Dermis microvascular lymphatic vessel endothelial cell (primary cell): ENCODE measurements around the gene KIAA0586. TPM values are rescaled to one million over a fixed set of nuclear protein-coding genes. Genes with fewer than 3 reads are reported as not detected.

ENCODE experiments used
- DNase-seq, 2 donors: peaks; one replicate each; pipeline versions ENCODE4 v3.0.0 to v3.0.0-alpha.2; 2010; ENCODE audit warnings: low read depth in 2 of 2
- total RNA-seq: library from RNA; depleted of rRNA; stranded (reverse); fragments of >200 nt; gene quantifications from 2 replicates; pipeline ENCODE4 v1.2.1, GENCODE V29; 2014

KIAA0586 gene
- total RNA-seq, 1 donor from 2014 or later, result 17.1 TPM

DNA sequence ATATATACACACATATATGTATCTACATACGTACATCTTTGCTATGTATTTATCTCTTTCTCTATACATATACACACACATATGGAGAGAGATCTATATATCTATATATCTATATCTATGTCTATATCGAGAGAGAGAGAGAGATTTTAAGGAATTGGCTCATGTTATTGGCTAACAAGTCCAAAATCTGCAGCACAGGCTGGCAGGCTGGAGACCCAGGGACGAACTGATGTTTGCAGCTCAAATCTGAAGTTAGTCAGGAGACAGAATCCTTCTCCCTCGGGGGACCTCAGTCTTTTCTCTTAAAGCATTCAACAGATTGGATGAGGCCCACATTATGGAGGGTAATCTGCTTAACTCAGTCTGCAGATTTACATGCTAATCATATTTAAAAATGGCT is 169.5 kb downstream of the KIAA0586 start:
- no peak for DNase-seq

DNA sequence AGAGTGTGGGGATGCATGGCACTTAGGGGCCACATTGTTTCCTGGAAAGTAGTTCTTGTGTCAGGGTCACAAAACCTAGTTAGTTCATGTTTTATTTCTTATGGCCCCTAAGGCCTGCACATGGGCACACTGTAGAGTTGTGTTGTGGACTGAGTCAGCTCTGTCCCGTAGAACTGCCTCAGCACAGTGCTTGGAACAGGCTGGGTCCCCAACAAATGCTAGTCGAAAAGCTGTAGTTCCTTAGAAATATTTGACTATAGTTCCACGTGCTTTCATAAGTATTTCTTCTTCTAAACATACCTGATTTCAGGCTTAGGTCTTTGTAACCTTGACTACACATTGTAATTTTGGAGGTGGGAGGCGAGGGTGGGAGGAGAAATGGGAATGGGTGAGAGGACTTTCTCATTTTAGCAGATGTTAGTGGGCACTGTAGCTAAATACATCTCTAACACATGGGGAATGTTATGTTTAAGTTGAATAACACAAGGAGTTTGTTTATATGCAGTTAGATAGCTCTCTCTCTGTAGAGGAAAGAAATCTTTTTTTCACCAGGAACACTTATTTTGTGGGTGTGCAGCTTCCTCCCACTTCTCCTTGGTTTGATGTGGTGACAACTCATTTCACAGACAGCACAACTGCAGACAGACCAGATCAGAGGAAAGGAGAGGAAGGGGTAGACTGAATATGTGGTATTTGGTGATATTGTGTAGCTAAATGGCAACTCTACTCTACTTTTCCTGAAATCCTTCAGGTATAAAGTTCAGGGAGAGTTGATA is 170.7 kb downstream of the KIAA0586 start:
- no peak for DNase-seq

DNA sequence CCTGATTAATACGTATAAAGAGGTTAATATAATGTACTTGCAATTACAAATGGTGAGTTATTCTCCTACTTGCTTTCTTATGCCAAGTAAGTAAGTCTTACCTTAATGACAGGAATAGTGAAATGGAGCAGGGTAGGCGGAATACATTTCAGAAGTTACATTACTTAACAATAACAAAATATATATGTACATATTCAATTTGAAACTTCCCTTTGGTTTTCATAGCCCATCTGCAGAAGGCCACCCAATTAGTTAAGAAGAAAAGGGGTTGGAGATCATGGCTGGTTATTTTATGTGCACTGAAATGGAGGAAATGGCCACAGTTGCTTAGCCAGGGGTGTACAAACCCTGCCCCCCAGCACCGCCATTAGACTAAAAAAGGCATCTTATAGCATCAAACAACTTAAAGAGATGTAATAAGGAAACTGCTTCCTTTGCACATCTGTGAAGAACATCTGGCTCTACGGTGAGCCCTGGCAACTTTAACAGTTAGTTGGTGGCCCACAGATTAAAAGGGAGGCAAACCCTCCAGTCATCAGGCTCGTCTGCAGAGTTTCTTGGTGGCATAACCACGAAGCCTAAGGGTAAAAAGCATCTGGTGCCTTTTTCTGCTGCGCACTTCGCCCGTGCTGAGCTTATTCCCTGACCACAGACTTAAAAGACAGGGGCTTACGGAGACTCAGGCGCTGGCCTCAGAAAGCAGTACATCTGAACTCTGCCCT is 171.4 kb downstream of the KIAA0586 start:
- DNase-seq, result no peak

DNA sequence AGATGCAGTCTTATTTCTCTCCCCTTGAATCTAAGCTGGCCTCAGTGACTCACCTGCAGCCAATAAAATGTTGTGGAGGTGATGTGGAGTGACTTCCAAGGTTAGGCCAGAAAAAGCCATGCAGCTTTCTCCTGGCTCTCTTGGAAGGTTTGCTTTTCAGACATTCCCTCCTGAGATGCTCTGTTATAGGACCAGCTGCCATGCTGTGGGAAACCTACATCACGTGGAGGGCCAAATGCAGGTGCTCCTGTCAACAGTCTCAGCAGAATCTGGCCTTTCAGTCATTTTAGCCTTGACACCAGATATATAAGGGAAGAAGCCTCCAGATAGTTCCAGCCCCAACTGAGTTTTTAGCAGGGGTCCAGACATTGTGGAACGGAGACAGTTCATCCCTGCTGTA is 172.2 kb downstream of the KIAA0586 start:
- DNase-seq, result no peak

Other genes with a start within 250 kb of the KIAA0586 start
- 24.9 and 27.7 TPM in 2 replicates for gene ACTR10, start 227.6 kb upstream of the KIAA0586 start, total RNA-seq
- 106 and 120 TPM in 2 replicates for gene PSMA3, start 182.9 kb upstream of the KIAA0586 start, total RNA-seq
- gene ARID4A, start 129.2 kb upstream of the KIAA0586 start, total RNA-seq, result 8.7 and 10.6 TPM in 2 replicates
- gene TOMM20L, start 31.8 kb upstream of the KIAA0586 start, total RNA-seq, result not detected in 2 replicates
- gene TIMM9, start 188 bp upstream of the KIAA0586 start, total RNA-seq, result 15.7 and 17.7 TPM in 2 replicates
- gene DACT1, start 210.2 kb downstream of the KIAA0586 start, total RNA-seq, result 0.13 TPM in 2 replicates